Kidney (tissue), 14 donors: ENCODE results near the gene SELENOK. TPM values are rescaled to one million over a fixed set of nuclear protein-coding genes. Genes with fewer than 3 reads are reported as not detected.

ENCODE experiments used
- DNase-seq, 5 donors: peaks; one replicate each; pipeline ENCODE4 v3.0.0-alpha.2; 2013 to 2020
- FAIRE-seq: peaks from 2 replicates; lab custom pipeline; 2012; peaks lifted over from hg19 to GRCh38; lab: Jason Lieb, UNC
- H3K27ac ChIP-seq, 2 donors: one replicate each; pipeline ENCODE4 v1.7.0; 2013; ENCODE audit warnings: low read depth in 2 of 2, low read length in 2 of 2, inconsistent platforms in 1 of 2
- H3K27me3 ChIP-seq: one replicate; pipeline ENCODE4 v1.7.1; 2013; ENCODE audit warnings: low read length, inconsistent platforms; ENCODE audit not compliant: control insufficient read depth, insufficient read depth
- H3K36me3 ChIP-seq, 3 donors: one replicate each; pipeline versions ENCODE4 v1.7.0 to v1.7.1; 2013; ENCODE audit warnings: low read length in 3 of 3, control low read depth in 1 of 3, inconsistent platforms in 1 of 3; ENCODE audit not compliant: insufficient read depth in 3 of 3, control insufficient read depth in 2 of 3
- H3K4me1 ChIP-seq, 3 donors: one replicate each; pipeline versions ENCODE4 v1.7.0 to v1.7.1; 2013; ENCODE audit warnings: low read length in 3 of 3, inconsistent platforms in 1 of 3, low read depth in 1 of 3; ENCODE audit not compliant: control insufficient read depth in 2 of 3, insufficient read depth in 2 of 3
- H3K4me3 ChIP-seq, 3 donors: one replicate each; pipeline versions ENCODE4 v1.7.0 to v1.8.1; 2013; ENCODE audit warnings: low read length in 3 of 3, control low read depth in 1 of 3, inconsistent platforms in 1 of 3
- H3K9ac ChIP-seq, 3 donors: one replicate each; pipeline versions ENCODE4 v1.7.0 to v1.7.1; 2013; ENCODE audit warnings: low read length in 3 of 3, control low read depth in 1 of 3, inconsistent platforms in 1 of 3
- H3K9me3 ChIP-seq, 3 donors: one replicate each; pipeline versions ENCODE4 v1.7.0 to v1.7.1; 2013; ENCODE audit warnings: low read length in 3 of 3, control low read depth in 1 of 3, inconsistent platforms in 1 of 3; ENCODE audit not compliant: control insufficient read depth in 2 of 3, insufficient read depth in 1 of 3
- intact Hi-C: fragments of 100-400 bp; cut with DNase I; formaldehyde crosslinking; loops from one replicate; pipeline ENCODE4 v1.11.1; 2022
- polyA plus RNA-seq: library from polyadenylated mRNA; stranded (reverse); fragments of 350-450 nt; fragmentation: Illumina TruSeq; extraction: RNeasy Lipid Tissue Mini Kit (QIAGEN cat#74804); gene quantifications from one replicate; pipeline ENCODE4 v1.2.3, GENCODE V29; 2014; ENCODE audit warnings: low read depth, low replicate concordance; ENCODE audit not compliant: insufficient read depth
- total RNA-seq: library from RNA; stranded (reverse); fragmentation: NEBNext Ultra II Directional; extraction: Animal tissue kit (Norgen Biotek cat#: 25700); gene quantifications from one replicate; pipeline ENCODE4 v1.2.1, GENCODE V29; 2021
- TF ChIP-seq, protein P1 (sequence below): IDR thresholded peaks from 3 replicates; pipeline ENCODE4 v1.5.1; 2012; ENCODE audit warnings: mild to moderate bottlenecking, moderate library complexity, borderline replicate concordance; ENCODE audit not compliant: insufficient read depth; ENCODE audit errors: extremely low read depth
- donor health status: control.
- donor health status: control.
- donor health status: control.
- donor health status: control.
- donor health status: control.
- donor health status: DM: yes; HTN: yes; CAD: no.
- donor health status: Normal renal cell carcinoma (clear cell type).

Gene SELENOK
- total and polyA plus RNA-seq, 2 donors from 2014 or later: 51.0 to 106 TPM

DNA sequence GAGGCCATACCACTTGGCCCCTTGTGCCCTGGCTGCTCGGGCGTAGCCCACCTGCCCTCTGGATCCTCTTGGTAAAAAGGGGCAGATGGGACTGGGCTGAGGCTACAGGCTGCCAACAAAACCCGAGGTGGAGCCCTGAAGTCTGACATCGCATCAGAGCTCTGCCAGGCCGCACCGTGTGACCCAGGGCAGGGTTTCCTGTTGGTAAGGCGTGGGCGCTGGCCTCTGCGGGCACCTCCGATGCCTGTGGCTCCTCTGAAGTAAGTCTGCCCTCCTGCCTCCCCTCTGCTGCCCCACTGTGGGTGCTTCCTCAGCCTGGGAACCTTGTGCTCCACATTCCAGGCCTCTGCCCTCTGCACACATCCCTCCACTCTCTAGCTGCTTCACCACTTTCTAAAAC, 54.3 kb downstream of the SELENOK start:
- Histone ChIP-seq H3K4me3 (no peak overlapping the region), H3K36me3 (peaks cover 0 to 4% (median 0%) of the 10 kb centered on the region in 3 donors), H3K4me1 (peaks cover 0 to 15% (median 1%) of the 10 kb centered on the region in 3 donors), H3K9me3 (no peaks in the 10 kb centered on the region), H3K27ac (no peak overlapping the region), H3K27me3 (no peaks in the 10 kb centered on the region), H3K9ac (no peak overlapping the region)
- DNase-seq: peak in 1 of 5 donors; percentile 24
- intact Hi-C loops: no loop called here
- TF ChIP-seq, protein P1, sequence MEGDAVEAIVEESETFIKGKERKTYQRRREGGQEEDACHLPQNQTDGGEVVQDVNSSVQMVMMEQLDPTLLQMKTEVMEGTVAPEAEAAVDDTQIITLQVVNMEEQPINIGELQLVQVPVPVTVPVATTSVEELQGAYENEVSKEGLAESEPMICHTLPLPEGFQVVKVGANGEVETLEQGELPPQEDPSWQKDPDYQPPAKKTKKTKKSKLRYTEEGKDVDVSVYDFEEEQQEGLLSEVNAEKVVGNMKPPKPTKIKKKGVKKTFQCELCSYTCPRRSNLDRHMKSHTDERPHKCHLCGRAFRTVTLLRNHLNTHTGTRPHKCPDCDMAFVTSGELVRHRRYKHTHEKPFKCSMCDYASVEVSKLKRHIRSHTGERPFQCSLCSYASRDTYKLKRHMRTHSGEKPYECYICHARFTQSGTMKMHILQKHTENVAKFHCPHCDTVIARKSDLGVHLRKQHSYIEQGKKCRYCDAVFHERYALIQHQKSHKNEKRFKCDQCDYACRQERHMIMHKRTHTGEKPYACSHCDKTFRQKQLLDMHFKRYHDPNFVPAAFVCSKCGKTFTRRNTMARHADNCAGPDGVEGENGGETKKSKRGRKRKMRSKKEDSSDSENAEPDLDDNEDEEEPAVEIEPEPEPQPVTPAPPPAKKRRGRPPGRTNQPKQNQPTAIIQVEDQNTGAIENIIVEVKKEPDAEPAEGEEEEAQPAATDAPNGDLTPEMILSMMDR: no peak
- FAIRE-seq: no peak

DNA sequence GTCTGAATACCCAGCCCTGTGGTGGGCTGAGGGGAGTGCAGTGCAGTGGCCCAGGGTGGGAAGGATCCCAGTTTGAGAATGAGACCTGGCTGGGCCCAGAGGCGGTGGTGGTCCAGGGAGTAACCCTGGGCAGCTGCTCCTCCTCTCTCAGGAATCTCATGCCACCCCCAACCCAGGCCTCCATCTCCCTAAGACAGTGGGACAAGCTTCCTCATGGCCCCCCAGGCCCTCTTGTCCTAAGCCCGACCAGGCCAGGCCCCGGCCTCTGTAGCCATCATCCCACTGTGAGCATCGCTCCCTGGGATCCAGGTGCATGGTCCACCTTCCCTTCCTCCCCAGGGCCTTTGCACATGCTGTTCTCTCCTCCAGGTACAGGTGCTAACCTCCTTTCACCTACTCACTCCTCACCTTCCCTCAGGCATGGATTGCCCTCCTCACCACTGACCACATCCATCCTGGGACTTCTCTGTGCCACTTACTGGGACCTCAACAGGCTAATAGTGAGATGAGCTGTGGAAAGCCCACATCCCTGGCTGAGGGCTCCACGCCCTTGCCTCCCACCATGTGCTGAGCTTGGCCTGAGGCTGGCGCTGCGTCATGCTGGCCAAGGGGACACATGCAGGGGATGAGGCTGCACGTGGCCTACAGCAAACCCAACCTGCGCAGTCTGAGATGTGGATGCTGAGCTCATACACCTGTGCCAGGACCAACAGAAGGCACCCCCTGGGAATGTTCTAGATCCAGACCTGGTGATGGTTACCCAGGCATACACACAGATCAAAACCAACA, 55.4 kb downstream of the SELENOK start:
- H3K27ac ChIP-seq: no peak overlapping the region
- no peaks in the 10 kb centered on the region for H3K27me3 ChIP-seq
- FAIRE-seq: no peak
- no peak overlapping the region for H3K4me3 ChIP-seq
- no peaks in the 10 kb centered on the region for H3K9me3 ChIP-seq
- intact Hi-C loops: no loop called here
- peaks cover 0 to 11% (median 0%) of the 10 kb centered on the region in 3 donors for H3K4me1 ChIP-seq
- DNase-seq: peak in 1 of 5 donors; percentile 19
- TF ChIP-seq, protein P1: no peak
- no peak overlapping the region for H3K9ac ChIP-seq
- peaks cover 0 to 4% (median 0%) of the 10 kb centered on the region in 3 donors for H3K36me3 ChIP-seq

DNA sequence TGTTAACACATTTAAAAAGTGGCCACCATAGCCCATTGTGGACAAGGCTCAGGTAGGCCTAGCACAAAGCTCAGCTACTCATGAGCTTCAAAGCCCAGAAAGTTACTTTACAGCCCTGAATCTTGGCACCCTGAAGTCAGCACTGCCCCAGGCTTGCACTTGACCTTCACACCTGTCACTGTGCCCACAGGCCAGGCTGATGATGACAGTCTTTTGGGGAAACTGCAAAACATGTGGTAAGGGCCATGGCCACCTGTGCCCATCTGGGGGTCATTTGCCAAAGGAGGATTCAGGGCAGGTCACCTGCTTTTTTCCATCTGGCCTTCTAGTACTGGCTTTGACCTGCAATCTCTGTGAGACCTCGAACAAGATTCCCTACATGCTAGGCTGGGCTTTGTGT, 56.4 kb downstream of the SELENOK start:
- no peak overlapping the region for H3K4me3 ChIP-seq
- no peak overlapping the region for H3K9ac ChIP-seq
- no peak overlapping the region for H3K27ac ChIP-seq
- DNase-seq: peak in 1 of 5 donors; percentile 20
- peaks cover 0 to 5% (median 0%) of the 10 kb centered on the region in 3 donors for H3K4me1 ChIP-seq
- intact Hi-C loops: no loop called here
- no peaks in the 10 kb centered on the region for H3K9me3 ChIP-seq
- TF ChIP-seq, protein P1: no peak
- no peaks in the 10 kb centered on the region for H3K27me3 ChIP-seq
- H3K36me3 ChIP-seq: peaks cover 0 to 4% (median 0%) of the 10 kb centered on the region in 3 donors
- FAIRE-seq: no peak
